Measurements from ENCODE around the gene RLF. TPM values are rescaled to one million over a fixed set of nuclear protein-coding genes. Genes with fewer than 3 reads are reported as not detected.

Gene RLF
- total and polyA plus RNA-seq, 2 of the 8 experiments (the other 6 are each of a cell fraction or from before 2014, with no cell fraction given): 4.2 to 18.0 TPM

- no peak overlapping the region for H2BK12ac ChIP-seq (ENCODE audit: low read depth, low read length)
These were observed 120.7 kb downstream of the RLF start for GRCh38 chr1:40281853-40282252.

More at GRCh38 chr1:40281853-40282252, 120.7 kb downstream of the RLF start:
- Histone ChIP-seq H3K14ac (ENCODE audit: insufficient read length) (no peak overlapping the region), H3K4me3 (ENCODE audit: extremely low read depth in 1 of 4, insufficient read depth in 2 of 4, low read depth in 3 of 4, low read length in 4 of 4) (no peak overlapping the region), H3K79me2 (ENCODE audit: control insufficient read depth in 1 of 2, insufficient read depth in 2 of 2, low read length in 2 of 2) (no peaks in the 10 kb centered on the region; a peak in 1 of 4 replicates), H3K79me1 (ENCODE audit: low read depth, low read length) (0 out of 2 replicates have a peak, but pooled peaks cover 3% of the 10 kb centered on the region), H3K4ac (replicated peaks; ENCODE audit: insufficient read length, low read depth, low read length) (no peak overlapping the region), H2AFZ (ENCODE audit: low read length) (no peak overlapping the region), H3K4me1 (replicated peaks in 1 of 4; ENCODE audit: control insufficient read depth in 3 of 4, insufficient read depth in 4 of 4, low read length in 3 of 4) (no peaks in the 10 kb centered on the region), H2BK20ac (ENCODE audit: low read length) (no peak overlapping the region), H3K56ac (replicated peaks; ENCODE audit: insufficient read length, low read depth, low read length) (no peak overlapping the region), H2BK15ac (ENCODE audit: low read length) (no peak overlapping the region), H4K20me1 (replicated peaks in 1 of 2; ENCODE audit: control insufficient read depth in 1 of 2, insufficient read depth in 2 of 2, low read length in 2 of 2) (no peaks in the 10 kb centered on the region), H3K18ac (ENCODE audit: extremely low read depth, low read length) (no peak overlapping the region), H3K27me3 (replicated peaks in 1 of 4; ENCODE audit: control insufficient read depth in 3 of 4, extremely low read depth in 1 of 4, insufficient read depth in 3 of 4, low read length in 3 of 4) (no peaks in the 10 kb centered on the region), H2BK120ac (replicated peaks; ENCODE audit: low read depth, low read length) (no peak overlapping the region), H3K23ac (ENCODE audit: insufficient read length) (no peak overlapping the region), H3K9ac (replicated peaks in 1 of 4; ENCODE audit: extremely low read depth in 1 of 4, low read depth in 3 of 4, low read length in 3 of 4) (no peak overlapping the region), H3K23me2 (ENCODE audit: low read depth, low read length) (0 out of 2 replicates have a peak, but pooled peaks cover 1% of the 10 kb centered on the region), H4K5ac (ENCODE audit: insufficient read length, low read depth, low read length) (no peak overlapping the region), H4K8ac (ENCODE audit: extremely low read depth, insufficient read depth, low read length) (no peak overlapping the region), H4K91ac (replicated peaks; ENCODE audit: insufficient read length, low read length) (no peak overlapping the region), H3K36me3 (ENCODE audit: control insufficient read depth in 2 of 4, insufficient read depth in 4 of 4, low read length in 3 of 4) (peaks cover 4 to 33% (median 12%) of the 10 kb centered on the region in 4 experiments; a peak in 6 of 8 replicates), H2BK5ac (ENCODE audit: low read depth, low read length) (no peak overlapping the region), H3K4me2 (ENCODE audit: insufficient read depth in 1 of 2, low read depth in 2 of 2, low read length in 2 of 2) (no peak overlapping the region), H2AK5ac (ENCODE audit: low read depth, low read length) (no peak overlapping the region), H3K27ac (ENCODE audit: low read depth, low read length) (no peak overlapping the region), H3K9me3 (ENCODE audit: insufficient read depth in 2 of 2, low read depth in 1 of 2, low read length in 1 of 2) (no peaks in the 10 kb centered on the region)
- no peak for FAIRE-seq
- ChIA-PET CTCF (ENCODE audit: partially characterized antibody) (interaction anchor here (0.7 to 1.6 kb wide), 8 partner anchors 12 to 199 kb away, joined by 3 to 8 read pairs (median 4); partner anchors contain the start of gene COL9A2), POLR2A (ENCODE audit: partially characterized antibody) (no interaction called here)
- 88% methylated on average over 2 of the region's 2 CpGs; no CpG with 5 or more reads in 1 of the 2 experiments for WGBS, 2 experiments (ENCODE audit: extremely low coverage in 1 of 2, insufficient coverage in 1 of 2, insufficient read length in 1 of 2, insufficient replicate concordance in 2 of 2, low coverage in 1 of 2, low lambda C conversion rate in 2 of 2, missing lambda C conversion rate in 1 of 2)
- TF ChIP-seq CTBP2 (IDR thresholded peaks at IDR 0.05; ENCODE audit: borderline replicate concordance, insufficient read depth, insufficient read length, low read length) (no peak), EGR1 (IDR thresholded peaks at IDR 0.05; ENCODE audit: borderline replicate concordance, low read depth, low read length) (no peak), POU5F1 (IDR thresholded peaks at IDR 0.05; ENCODE audit: low read depth, low read length) (no peak)
- no peak for DNase-seq (ENCODE audit: low read depth in 1 of 2, low spot score in 2 of 2)

Small RNA genes within 50 kb of the gene (small RNA-seq; reads per million reads assigned to genes)
- gene RNU6-1237P (ENCODE audit: insufficient read depth): not detected

Other genes starting within 250 kb of the RLF start
- 25.9 and 26.6 TPM in 2 replicates for gene MFSD2A, start 206.2 kb upstream of the RLF start, total RNA-seq (2021; fragmentation: NEBNext Ultra II Directional; extraction: Animal tissue kit (Norgen Biotek cat#: 25700))
- gene MFSD2A, start 206.2 kb upstream of the RLF start, polyA plus RNA-seq (2011; rRNA removed): 18.3 and 25.6 TPM in 2 replicates
- gene CAP1, start 120.7 kb upstream of the RLF start, total RNA-seq (2021; fragmentation: NEBNext Ultra II Directional; extraction: Animal tissue kit (Norgen Biotek cat#: 25700)): 274 and 295 TPM in 2 replicates
- 94.5 and 140 TPM in 2 replicates for gene CAP1, start 120.7 kb upstream of the RLF start, polyA plus RNA-seq (2011; rRNA removed)
- 141 and 150 TPM in 2 replicates for gene PPT1, start 64.1 kb upstream of the RLF start, total RNA-seq (2021; fragmentation: NEBNext Ultra II Directional; extraction: Animal tissue kit (Norgen Biotek cat#: 25700))
- 38.8 and 77.1 TPM in 2 replicates for gene PPT1, start 64.1 kb upstream of the RLF start, polyA plus RNA-seq (2011; rRNA removed)
- gene TMCO2, start 86.5 kb downstream of the RLF start, total RNA-seq (2021; fragmentation: NEBNext Ultra II Directional; extraction: Animal tissue kit (Norgen Biotek cat#: 25700)): not detected in 2 replicates
- gene TMCO2, start 86.5 kb downstream of the RLF start, polyA plus RNA-seq (2011; rRNA removed): not detected in 2 replicates
- 41.5 and 42.9 TPM in 2 replicates for gene ZMPSTE24, start 96.8 kb downstream of the RLF start, total RNA-seq (2021; fragmentation: NEBNext Ultra II Directional; extraction: Animal tissue kit (Norgen Biotek cat#: 25700))
- 7.9 and 12.7 TPM in 2 replicates for gene ZMPSTE24, start 96.8 kb downstream of the RLF start, polyA plus RNA-seq (2011; rRNA removed)
- gene COL9A2, start 155.9 kb downstream of the RLF start, total RNA-seq (2021; fragmentation: NEBNext Ultra II Directional; extraction: Animal tissue kit (Norgen Biotek cat#: 25700)): 2.7 and 3.2 TPM in 2 replicates
- gene COL9A2, start 155.9 kb downstream of the RLF start, polyA plus RNA-seq (2011; rRNA removed): 3.3 and 3.7 TPM in 2 replicates
- gene SMAP2, start 212.3 kb downstream of the RLF start, total RNA-seq (2021; fragmentation: NEBNext Ultra II Directional; extraction: Animal tissue kit (Norgen Biotek cat#: 25700)): 5.0 and 5.5 TPM in 2 replicates
- gene SMAP2, start 212.3 kb downstream of the RLF start, polyA plus RNA-seq (2011; rRNA removed): 3.9 and 4.3 TPM in 2 replicates